DMS53 (cell line): Measurements from ENCODE around the gene SYTL1.

ENCODE experiments used
- DNase-seq: peaks from one replicate; lab custom pipeline; 2025; lab: John Stamatoyannopoulos, UW

Gene SYTL1

DNA sequence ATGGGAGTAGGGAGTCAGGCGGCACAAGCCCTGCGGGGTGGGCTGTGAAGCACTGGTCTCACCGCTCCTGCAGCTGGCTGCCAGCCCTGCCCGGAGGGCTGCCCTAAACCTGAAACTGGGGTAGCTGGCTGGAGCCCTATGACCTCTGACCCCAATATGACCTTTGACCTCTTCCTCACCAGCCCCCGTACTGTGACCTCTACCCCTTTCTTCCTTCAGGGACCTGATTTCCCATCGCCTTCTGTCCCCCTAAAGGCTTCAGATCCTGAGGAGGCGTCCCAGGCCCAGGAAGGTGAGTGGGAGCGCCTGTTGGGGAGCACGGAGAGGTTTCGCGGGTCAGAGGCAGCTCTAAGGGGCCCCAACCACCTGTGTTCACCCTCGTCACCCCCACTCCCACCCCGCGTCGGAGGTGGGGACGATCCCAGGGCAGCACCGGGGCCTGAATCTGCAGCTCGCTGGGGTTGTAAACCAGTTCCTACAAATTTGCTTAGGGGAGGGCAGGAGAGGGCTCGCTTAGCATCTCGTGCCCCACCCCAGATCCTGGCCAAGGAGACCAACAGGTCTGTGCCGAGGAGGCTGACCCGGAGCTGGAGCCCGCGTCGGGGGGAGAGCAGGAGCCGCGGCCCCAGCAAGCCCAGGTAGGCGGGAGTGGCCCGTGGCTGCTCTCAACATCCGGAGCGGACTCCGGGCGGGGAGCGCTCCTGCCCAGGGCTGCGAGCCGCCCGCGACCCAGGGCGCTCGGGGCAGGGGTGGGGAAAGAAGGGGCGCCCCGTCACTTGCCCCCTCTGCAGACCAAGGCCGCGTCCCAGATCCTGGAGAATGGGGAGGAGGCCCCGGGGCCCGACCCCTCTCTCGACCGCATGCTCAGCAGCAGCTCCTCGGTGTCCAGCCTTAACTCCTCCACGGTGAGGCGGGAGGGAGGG is 7.3 kb downstream of the SYTL1 start:
- peak; percentile 95 for DNase-seq

DNA sequence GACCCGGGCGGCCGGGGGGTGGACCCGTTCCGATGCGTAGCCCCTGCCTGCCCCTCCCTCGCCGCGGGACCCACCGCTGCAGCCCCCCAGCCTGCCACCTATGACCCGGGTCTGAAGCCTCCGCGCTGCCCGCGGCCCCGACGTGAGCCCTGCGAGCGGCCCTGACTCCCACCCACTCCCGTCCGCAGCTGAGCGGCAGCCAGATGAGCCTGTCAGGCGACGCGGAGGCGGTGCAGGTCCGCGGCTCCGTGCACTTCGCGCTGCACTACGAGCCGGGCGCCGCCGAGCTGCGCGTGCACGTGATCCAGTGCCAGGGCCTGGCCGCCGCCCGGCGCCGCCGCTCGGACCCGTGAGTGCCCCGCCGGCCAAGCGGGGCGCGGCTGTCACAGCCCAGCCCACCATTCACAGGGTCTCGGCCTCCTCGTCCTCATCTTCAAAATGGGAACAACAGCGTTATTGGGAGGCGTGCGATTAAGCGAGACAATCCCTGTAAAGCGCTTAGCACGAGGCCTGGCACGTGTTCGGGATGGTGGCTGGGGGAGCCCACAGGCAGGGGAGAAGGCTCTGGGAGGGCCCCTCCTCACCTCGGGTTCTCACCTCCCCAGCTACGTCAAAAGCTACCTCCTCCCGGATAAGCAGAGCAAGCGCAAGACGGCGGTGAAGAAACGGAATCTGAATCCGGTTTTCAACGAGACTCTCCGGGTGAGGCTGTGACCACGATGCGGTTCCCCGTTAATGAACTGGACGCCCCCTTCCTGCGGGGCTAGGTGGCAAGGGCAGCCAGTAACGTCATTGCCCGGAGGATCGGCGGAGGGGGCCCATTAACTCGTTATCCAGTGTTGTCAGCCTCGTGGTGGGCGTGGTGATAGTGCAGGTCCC is 8.2 kb downstream of the SYTL1 start:
- peak; percentile 97 for DNase-seq

- DNase-seq: peak; percentile 89
Observed at GRCh38 chr1:27350663-27351540, 9.1 kb downstream of the SYTL1 start.

DNA sequence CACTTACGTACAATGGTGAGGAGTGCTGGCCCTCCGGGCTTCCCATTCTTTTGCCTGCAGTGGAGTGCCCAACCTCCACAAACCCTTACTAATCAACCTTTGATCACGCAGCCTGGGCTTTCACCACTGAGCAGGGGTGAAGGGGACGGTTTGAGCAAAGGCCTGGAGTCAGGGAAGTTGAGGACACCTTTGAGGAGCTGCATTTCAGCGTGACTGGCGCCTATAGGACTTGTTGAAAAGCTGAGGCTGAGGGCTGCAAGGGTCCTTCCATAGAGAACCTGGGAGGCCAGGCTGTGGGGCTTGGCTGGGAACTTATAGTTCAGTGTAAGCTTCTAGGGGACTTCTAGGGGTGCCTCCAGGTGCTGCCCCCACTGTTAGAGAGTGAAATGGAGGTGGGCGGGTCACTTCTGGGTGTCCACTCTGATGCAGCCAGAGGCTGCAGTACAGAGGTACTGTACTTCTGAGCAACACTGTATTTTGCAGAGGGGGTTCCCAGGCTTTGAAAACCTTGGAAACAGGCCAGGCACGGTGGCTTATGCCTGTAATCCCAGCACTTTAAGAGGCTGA is 9.8 kb downstream of the SYTL1 start:
- DNase-seq: no peak

DNA sequence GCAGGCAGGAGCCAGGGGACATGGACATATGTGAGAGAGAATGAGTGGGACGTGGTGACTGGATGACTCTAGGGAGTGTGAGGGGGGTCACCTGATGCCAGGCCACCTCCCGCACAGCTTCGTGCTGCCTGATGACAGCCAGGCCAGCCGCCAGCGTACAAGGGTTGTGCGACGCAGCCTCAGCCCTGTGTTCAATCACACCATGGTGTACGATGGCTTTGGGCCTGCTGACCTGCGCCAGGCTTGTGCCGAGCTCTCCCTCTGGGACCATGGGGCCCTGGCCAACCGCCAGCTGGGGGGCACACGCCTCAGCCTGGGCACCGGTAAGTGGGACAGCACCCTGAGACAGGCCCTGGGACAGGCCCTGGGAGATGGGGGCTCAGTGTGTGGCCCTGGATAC is 11.3 kb downstream of the SYTL1 start:
- no peak for DNase-seq

- no peak for DNase-seq
Observed at GRCh38 chr1:27353629-27354028, 11.8 kb downstream of the SYTL1 start.

DNA sequence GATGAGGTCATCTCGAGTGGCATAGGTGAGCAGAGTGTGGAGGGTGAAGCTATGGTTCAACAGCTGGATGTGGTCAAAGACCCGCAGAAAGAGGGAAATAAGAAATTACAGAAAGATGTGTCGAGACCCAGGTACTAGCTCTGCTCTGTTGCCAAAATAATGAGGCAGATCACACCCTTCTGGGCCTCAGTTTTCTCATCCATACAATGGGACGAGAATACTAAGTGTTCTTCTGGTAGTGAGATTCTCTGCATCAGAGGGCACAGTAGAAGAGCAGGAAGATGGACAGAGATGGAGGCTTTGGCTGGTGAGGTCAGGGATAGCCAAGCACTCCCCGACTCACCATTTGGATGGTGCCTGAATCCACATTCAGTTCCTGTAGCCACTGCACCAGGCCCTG is 13.9 kb downstream of the SYTL1 start:
- no peak for DNase-seq

DNA sequence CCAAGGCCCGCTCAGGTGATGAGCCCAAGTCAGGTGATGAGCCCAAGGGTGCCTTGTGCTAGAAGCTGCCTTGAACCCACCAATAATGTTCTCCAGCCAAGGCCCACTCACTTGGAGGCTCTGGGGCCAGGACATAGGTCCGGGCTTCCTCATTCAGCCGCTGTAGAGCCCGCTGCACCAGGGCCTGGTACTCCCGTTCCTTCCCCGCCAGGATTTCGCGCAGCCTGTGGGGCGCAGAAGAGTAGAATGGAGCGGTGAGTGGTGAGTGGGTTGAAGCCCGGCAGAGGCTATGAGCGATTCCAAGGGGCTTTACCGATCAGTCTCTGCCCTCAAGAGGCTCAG is 14.4 kb downstream of the SYTL1 start:
- no peak for DNase-seq

DNA sequence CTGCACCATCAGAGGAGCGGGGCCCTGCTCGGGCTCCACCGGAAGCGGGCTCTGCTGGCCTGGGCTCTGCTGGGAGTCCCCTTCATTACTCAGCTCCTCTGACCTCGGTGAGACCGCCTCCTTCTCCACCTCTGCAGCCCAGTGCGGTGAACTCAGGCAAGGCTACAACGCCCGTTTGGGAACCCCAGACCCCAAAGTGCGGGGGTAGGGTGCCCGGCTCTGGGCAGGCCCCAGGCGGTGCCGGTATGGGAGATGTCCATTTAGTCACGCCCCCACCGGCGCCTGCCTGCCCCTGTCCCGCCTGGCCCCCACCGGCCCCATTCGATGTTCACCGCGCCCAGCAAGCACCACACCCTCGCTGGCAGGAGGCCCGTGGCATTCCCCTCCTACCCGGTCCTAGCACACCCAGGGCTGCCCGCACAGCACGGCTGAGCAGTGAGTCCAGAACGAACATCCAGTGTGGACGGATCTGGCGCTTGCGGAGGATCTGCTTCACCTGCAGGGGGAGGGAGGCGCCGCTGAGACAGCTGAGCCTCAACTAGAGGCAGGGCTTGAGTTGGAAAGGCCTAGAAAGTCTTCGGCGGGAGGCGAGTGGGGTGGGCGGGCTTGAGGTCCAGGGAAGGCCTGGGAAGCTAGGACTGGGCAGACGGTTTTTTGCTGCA is 14.9 kb downstream of the SYTL1 start:
- no peak for DNase-seq

DNA sequence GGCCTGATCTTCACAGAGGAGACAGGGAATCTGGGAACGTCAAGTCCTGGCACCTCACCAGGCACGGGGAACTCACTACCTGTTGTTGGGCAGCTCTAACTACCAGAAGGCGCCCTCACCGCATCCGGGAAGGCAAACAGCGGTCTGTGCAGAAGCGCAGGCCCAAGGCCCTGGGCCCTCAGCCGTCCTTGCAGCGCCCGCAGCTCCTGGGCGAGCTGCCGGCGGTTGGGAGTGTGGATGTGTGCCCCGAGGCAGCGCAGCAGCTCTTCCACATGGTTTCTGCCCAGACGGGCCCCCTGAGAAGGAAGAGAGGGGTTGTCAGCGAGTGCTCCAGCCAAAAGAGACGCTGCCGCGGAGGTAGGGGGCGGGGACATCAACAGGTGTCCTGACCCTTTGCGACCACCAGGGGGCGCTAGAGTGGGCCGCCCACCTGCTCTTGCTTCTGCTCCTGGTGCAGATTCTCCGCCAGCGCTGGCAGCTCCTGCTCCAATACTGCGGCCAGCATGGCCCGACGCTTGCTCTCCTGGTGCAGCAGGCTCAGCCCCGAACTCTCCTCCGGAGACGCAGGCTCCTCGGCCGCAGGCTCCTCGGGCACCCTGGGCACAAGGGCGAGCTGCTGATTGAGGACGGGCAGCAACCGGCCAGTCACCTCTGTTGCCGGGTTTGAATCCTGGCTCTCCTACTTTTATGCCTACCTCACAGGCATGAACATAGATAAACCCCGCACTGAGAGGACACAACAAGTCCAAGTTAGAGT is 15.6 kb downstream of the SYTL1 start:
- peak; percentile 82 for DNase-seq

DNA sequence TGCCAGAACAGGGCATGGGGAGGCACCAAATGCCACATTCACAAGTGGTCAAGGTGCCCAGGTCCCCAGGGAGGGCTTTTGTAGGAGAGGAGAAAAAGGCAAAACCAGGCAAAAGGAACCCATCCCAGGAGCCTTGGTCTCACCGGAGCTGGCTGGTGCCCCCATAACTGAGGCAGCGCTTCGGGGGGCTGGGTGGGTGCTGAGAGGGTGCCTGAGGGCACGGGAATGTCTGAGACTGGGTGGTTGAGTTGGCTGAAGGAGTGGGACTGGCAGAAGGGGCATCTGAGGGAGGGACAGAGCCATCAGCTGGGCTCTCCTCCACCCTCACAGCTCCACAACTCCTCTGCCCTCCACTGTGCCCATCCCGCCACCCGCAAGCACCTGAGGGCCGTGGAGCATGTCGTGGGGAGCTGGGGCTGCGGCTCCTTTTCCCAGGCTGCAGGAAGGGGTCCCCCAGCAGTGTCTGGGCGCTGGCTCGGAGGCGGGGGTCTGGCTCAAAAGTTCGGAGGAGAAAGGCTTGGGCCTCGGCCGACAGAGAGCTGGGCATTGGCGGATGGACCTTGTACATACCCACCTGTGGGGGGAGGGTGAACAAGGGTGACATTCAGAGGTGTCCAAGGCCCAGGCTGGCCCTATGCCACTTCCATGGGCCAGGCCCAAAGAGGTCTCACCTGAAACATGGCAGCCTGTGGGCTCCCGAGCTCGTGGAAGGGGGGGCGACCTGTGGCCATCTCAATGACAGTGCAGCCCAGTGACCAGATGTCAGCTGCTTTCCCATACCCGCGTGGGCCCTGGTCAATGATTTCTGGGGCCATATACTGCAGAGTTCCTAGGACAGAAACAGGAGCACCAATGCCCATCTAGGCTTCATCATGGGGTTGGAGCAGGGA is 16.5 kb downstream of the SYTL1 start:
- no peak for DNase-seq

- DNase-seq: no peak
Observed at GRCh38 chr1:27358928-27359313, 17.1 kb downstream of the SYTL1 start.

GRCh38 chr1:27359822-27360158 is 18.0 kb downstream of the SYTL1 start:
- DNase-seq: no peak

DNA sequence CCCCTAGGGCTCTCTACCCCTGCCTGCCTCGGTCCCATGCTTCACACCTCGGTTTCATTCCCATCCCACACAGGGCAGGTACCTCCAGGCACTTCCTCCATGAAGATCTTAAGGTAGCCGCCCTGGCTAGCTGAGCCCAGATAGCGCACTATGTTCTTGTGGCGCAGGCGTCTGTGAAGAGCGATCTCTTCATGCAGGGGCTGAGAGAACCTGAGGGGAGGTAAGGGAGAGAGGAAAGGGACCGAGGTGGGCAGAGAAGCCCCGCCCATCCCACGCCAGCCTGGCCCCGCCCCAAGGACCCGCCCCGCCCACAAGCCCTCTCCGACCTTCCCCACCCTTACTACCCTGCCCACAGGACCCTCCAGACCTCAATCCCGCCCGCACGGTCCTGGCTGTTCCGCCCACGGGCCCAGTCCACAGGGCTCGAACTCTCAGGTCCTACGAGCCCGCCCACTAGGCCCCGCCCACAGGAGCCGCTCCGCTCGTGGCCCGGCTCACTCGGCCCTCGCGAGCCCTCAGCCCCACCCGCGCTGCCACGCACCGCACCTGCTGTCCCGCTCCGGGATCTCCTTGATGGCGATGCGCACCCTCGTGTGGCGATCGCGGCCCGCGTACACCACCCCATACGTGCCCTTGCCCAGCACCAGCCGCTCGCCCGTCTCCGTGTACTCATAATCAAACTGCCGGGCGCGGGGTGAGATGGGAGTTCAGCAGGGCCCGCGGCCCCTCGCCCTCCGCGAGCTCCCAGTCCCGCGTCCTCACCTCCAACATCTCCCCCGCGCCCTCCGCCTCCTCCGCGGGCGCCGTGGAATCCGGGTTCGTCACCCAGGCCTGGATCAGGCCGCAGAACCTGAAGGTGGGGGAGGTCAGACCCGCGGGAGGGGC is 18.6 kb downstream of the SYTL1 start:
- no peak for DNase-seq

- no peak for DNase-seq
Observed at GRCh38 chr1:27361044-27361402, 19.2 kb downstream of the SYTL1 start.

DNA sequence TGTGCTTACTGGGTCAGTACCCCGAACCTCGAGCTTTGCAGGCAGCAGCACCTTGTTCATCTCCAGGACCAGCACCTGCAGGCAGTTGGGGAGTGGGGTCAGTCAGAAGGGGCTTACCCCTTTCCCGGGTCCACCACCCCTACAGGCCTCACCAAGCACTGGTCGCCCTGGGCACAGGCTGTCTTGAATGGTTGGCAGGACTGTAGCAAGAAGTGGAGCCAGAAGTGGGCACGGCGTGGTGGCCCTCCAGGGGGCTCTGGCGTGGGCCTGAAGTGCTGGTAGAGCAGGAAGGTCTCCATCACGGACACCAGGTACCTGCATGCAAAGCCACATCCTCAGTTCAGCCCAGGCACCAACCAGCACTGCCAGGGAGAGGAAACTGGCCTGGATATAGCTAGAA is 19.7 kb downstream of the SYTL1 start:
- no peak for DNase-seq

DNA sequence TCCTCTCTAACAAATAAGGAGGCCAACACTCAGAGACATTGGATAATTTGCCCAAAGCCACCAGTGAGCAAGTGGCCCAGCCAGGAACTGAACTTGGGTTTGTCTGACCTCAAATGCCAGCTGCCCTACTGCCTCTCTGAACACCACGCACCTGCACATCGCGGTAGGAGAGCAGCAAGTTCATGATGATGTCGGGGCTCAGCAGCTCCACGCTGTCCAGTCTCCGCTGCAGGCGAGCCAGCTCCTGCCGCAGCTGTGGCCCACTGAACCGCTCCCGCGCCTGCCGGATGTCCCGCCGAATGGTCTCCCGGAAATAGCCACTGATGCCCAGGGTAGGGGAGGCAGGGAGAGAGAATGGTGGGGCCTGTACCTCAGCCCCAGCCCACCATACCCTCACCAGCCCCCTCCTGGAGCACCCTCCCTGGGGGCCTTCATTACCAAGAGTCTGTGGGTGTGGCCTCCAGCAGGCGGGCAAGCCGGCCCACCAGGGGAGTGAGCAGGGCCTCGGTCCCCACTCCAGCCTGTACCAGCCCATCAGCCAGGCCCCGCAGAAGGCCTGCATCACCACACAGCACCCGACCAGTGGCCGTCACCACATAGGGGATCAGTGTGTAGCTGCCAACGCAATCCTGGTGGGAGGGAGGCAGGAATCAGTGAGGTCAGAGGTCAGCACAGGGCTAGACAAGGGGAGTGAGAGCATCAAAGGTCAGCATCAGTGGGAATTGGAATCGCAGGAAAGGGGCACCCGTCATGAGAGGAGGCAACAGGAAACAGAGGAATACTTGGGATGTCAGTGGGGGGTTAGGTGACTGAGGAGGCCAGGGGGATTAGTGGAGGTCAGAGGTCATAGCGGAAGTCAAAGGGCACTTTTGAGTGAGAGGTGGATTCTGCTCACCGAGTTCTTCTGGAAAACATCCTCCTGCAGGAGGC is 22.2 kb downstream of the SYTL1 start:
- DNase-seq: no peak
